IMR-90 (cell line): ENCODE data around the gene SAA4. TPM values are rescaled to one million over a fixed set of nuclear protein-coding genes. Genes with fewer than 3 reads are reported as not detected.

Source experiments
- ATAC-seq: fragments of 200-7000 bp; cut with Tn5 transposase; 2 replicates; pipeline ENCODE4 v1.9.1; 2020; ENCODE audit warnings: low read depth, mild to moderate bottlenecking, moderate library complexity
- BruUV-seq: library from RNA; stranded (reverse); fragments of 400-500 nt; replicated peaks from 2 replicates; lab custom pipeline; 2021; lab: Mats Ljungman, UMichigan
- CTCF ChIA-PET: fragments of 300-600 bp; formaldehyde crosslinking; extraction: SDS; loops from one replicate; lab custom pipeline; 2021; ENCODE audit warnings: antibody characterized with exemption; lab: Yijun Ruan, JAX
- POLR2A ChIA-PET: fragments of 300-600 bp; sonication (Branson Sonifier 250); formaldehyde crosslinking; loops from one replicate; lab custom pipeline; 2022; ENCODE audit warnings: antibody characterized with exemption; ENCODE audit not compliant: unreplicated experiment; lab: Charles Lee
- DNase-seq: peaks from one replicate; pipeline ENCODE4 v3.0.0; 2013
- H2AFZ ChIP-seq: replicated peaks from 2 replicates; pipeline ENCODE3; 2013; ENCODE audit warnings: low read length, mild to moderate bottlenecking; ENCODE audit not compliant: poor library complexity
- H2AK5ac ChIP-seq: 2 replicates; pipeline ENCODE4 v1.6.1; 2013; ENCODE audit warnings: low read depth, low read length, inconsistent platforms
- H2AK9ac ChIP-seq: replicated peaks from 2 replicates; pipeline ENCODE3; 2013; ENCODE audit warnings: mild to moderate bottlenecking, low read depth, low read length, moderate library complexity; ENCODE audit not compliant: poor library complexity
- H2BK120ac ChIP-seq: 2 replicates; pipeline ENCODE4 v1.6.1; 2013; ENCODE audit warnings: low read depth, low read length, inconsistent platforms
- H2BK15ac ChIP-seq: 3 replicates; pipeline ENCODE4 v1.6.1; 2013; ENCODE audit warnings: low read depth, low read length, inconsistent platforms
- H2BK20ac ChIP-seq: 2 replicates; pipeline ENCODE4 v1.6.1; 2013; ENCODE audit warnings: low read depth, mild to moderate bottlenecking, inconsistent platforms, low read length, moderate library complexity
- H2BK5ac ChIP-seq: 2 replicates; pipeline ENCODE4 v1.6.1; 2013; ENCODE audit warnings: mild to moderate bottlenecking, low read depth, low read length, inconsistent platforms; ENCODE audit not compliant: poor library complexity, severe bottlenecking
- H3K14ac ChIP-seq: replicated peaks from 2 replicates; pipeline ENCODE4 v1.6.1; 2013; ENCODE audit warnings: low read depth, low read length, inconsistent platforms
- H3K18ac ChIP-seq: 2 replicates; pipeline ENCODE4 v1.6.1; 2013; ENCODE audit warnings: low read depth, low read length, control low read depth
- H3K23ac ChIP-seq: 2 replicates; pipeline ENCODE4 v1.6.1; 2013; ENCODE audit warnings: low read depth, low read length, inconsistent platforms
- H3K27ac ChIP-seq: 2 replicates; pipeline ENCODE4 v1.5.1; 2013; ENCODE audit warnings: mild to moderate bottlenecking, control low read depth, low read length; ENCODE audit not compliant: insufficient read depth
- H3K27me3 ChIP-seq: 2 replicates; pipeline ENCODE4 v1.6.1; 2013; ENCODE audit warnings: low read length; ENCODE audit not compliant: control insufficient read depth, insufficient read depth
- H3K36me3 ChIP-seq: 2 replicates; pipeline ENCODE4 v1.6.1; 2013; ENCODE audit warnings: low read length, mixed read lengths; ENCODE audit not compliant: control insufficient read depth, insufficient read depth
- H3K4ac ChIP-seq: 2 replicates; pipeline ENCODE4 v1.6.1; 2013; ENCODE audit warnings: low read depth, low read length, inconsistent platforms
- H3K4me1 ChIP-seq: 2 replicates; pipeline ENCODE4 v1.6.1; 2013; ENCODE audit warnings: low read length, mixed read lengths; ENCODE audit not compliant: control insufficient read depth, insufficient read depth
- H3K4me2 ChIP-seq: 2 replicates; pipeline ENCODE4 v1.6.1; 2013; ENCODE audit warnings: low read depth, mild to moderate bottlenecking, control low read depth, low read length, moderate library complexity
- H3K4me3 ChIP-seq: 2 replicates; pipeline ENCODE4 v1.5.1; 2013; ENCODE audit warnings: low read depth, mild to moderate bottlenecking, control low read depth, low read length, moderate library complexity; ENCODE audit not compliant: insufficient read depth
- H3K56ac ChIP-seq: 2 replicates; pipeline ENCODE4 v1.6.1; 2013; ENCODE audit warnings: low read length, inconsistent platforms; ENCODE audit not compliant: insufficient read depth; ENCODE audit errors: extremely low read depth
- H3K79me1 ChIP-seq, 2 experiments: 2 replicates each; pipeline ENCODE4 v1.6.1; 2013; ENCODE audit warnings: low read length in 2 of 2, inconsistent platforms in 1 of 2, low read depth in 1 of 2
- H3K9ac ChIP-seq: 2 replicates; pipeline ENCODE4 v1.6.1; 2013; ENCODE audit warnings: low read depth, low read length, control low read depth
- H3K9me1 ChIP-seq: 2 replicates; pipeline ENCODE4 v1.6.1; 2013; ENCODE audit warnings: low read length, inconsistent platforms; ENCODE audit not compliant: insufficient read depth
- H3K9me3 ChIP-seq: 2 replicates; pipeline ENCODE4 v1.6.1; 2013; ENCODE audit warnings: low read length; ENCODE audit not compliant: control insufficient read depth, insufficient read depth
- H4K20me1 ChIP-seq: 2 replicates; pipeline ENCODE4 v1.6.1; 2013; ENCODE audit warnings: low read length, inconsistent platforms; ENCODE audit not compliant: insufficient read depth
- H4K5ac ChIP-seq: 2 replicates; pipeline ENCODE4 v1.6.1; 2013; ENCODE audit warnings: mild to moderate bottlenecking, low read depth, low read length, control low read depth
- H4K8ac ChIP-seq, 2 experiments: 2 replicates each; pipeline ENCODE4 v1.6.1; 2013; ENCODE audit warnings: low read depth in 2 of 2, low read length in 2 of 2, control low read depth in 1 of 2, inconsistent platforms in 1 of 2
- H4K91ac ChIP-seq: 2 replicates; pipeline ENCODE4 v1.6.1; 2013; ENCODE audit warnings: low read depth, low read length, inconsistent platforms; ENCODE audit not compliant: insufficient read depth
- BHLHE40 ChIP-seq: fragments of 150-350 bp; IDR thresholded peaks from 2 replicates; pipeline ENCODE4 v1.6.1; 2016; ENCODE audit warnings: mild to moderate bottlenecking, low read depth, low read length
- ELK1 ChIP-seq: fragments of 150-350 bp; IDR thresholded peaks from 2 replicates; pipeline ENCODE4 v1.6.1; 2016; ENCODE audit warnings: low read depth, mild to moderate bottlenecking, low read length, moderate library complexity, borderline replicate concordance
- FOS ChIP-seq: fragments of 150-350 bp; IDR thresholded peaks from 2 replicates; pipeline ENCODE4 v1.6.1; 2016; ENCODE audit warnings: low read depth, low read length
- MAFK ChIP-seq: IDR thresholded peaks from 2 replicates; pipeline ENCODE4 v1.6.1; 2012; ENCODE audit warnings: low read depth, low read length, improper control_type of control experiment
- MAZ ChIP-seq: IDR thresholded peaks from 2 replicates; pipeline ENCODE4 v1.6.1; 2012; ENCODE audit warnings: low read depth, mild to moderate bottlenecking, low read length, improper control_type of control experiment, moderate library complexity, borderline replicate concordance
- MXI1 ChIP-seq: IDR thresholded peaks from 2 replicates; pipeline ENCODE4 v1.6.1; 2012; ENCODE audit warnings: low read depth, mild to moderate bottlenecking, low read length, moderate library complexity, borderline replicate concordance
- NFE2L2 ChIP-seq: fragments of 150-350 bp; IDR thresholded peaks from 2 replicates; pipeline ENCODE4 v1.6.1; 2016; ENCODE audit warnings: low read depth, mild to moderate bottlenecking, low read length
- POLR2A ChIP-seq: IDR thresholded peaks from 2 replicates; pipeline ENCODE4 v1.6.1; 2012; ENCODE audit warnings: mild to moderate bottlenecking, low read depth, low read length
- RAD21 ChIP-seq: IDR thresholded peaks from 2 replicates; pipeline ENCODE4 v1.6.1; 2012; ENCODE audit warnings: low read length, improper control_type of control experiment
- RCOR1 ChIP-seq: IDR thresholded peaks from 2 replicates; pipeline ENCODE4 v1.6.1; 2012; ENCODE audit warnings: mild to moderate bottlenecking, low read length, improper control_type of control experiment; ENCODE audit not compliant: insufficient replicate concordance
- RFX5 ChIP-seq: IDR thresholded peaks from 2 replicates; pipeline ENCODE4 v1.8.0; 2012; ENCODE audit warnings: low read depth, mild to moderate bottlenecking, low read length, moderate library complexity
- SMC3 ChIP-seq: fragments of 150-350 bp; IDR thresholded peaks from 2 replicates; pipeline ENCODE4 v1.6.1; 2016; ENCODE audit warnings: low read depth, mild to moderate bottlenecking, antibody characterized with exemption, low read length, moderate library complexity
- USF2 ChIP-seq: fragments of 150-350 bp; IDR thresholded peaks from 2 replicates; pipeline ENCODE4 v1.6.1; 2017; ENCODE audit warnings: mild to moderate bottlenecking, antibody characterized with exemption, low read length, low read depth
- WGBS, 2 experiments: methylation state at CpG; one replicate each; pipeline versions ENCODE4 v1.1.5 to v1.1.7; 2013; ENCODE audit warnings: missing lambda C conversion rate in 2 of 2; ENCODE audit not compliant: insufficient read length in 1 of 2; ENCODE audit errors: extremely low coverage in 2 of 2; 5-methylcytosine and 5-hydroxymethylcytosine counted together
- dilution Hi-C: fragments of 300-500 bp; cut with HindIII; formaldehyde crosslinking; loops from one replicate; pipeline ENCODE4 v1.14.3; 2018; ENCODE audit warnings: low sequenced_read_pairs; ENCODE audit not compliant: unreplicated experiment
- in situ Hi-C: fragments of 300-500 bp; cut with MboI; formaldehyde crosslinking; loops from 3 replicates; pipeline ENCODE4 v1.14.3; 2019; ENCODE audit warnings: low sequenced_read_pairs, inconsistent platforms, mixed read lengths
- intact Hi-C: fragments of 100-400 bp; cut with micrococcal nuclease; formaldehyde crosslinking; loops from 2 replicates; pipeline ENCODE4 v1.10.0; 2022
- polyA plus RNA-seq, 3 experiments: library from polyadenylated mRNA; depleted of rRNA; stranded (reverse); fragments of >200 nt; gene quantifications; 2 replicates each; pipeline ENCODE4 v1.2.3, GENCODE V29; 2012; ENCODE audit warnings: low replicate concordance in 1 of 3
- total RNA-seq: library from RNA; depleted of rRNA; stranded (reverse); fragments of >200 nt; gene quantifications from 2 replicates; pipeline ENCODE4 v1.2.3, GENCODE V29; 2012

SAA4 gene
- total and polyA plus RNA-seq, 2 of the 4 experiments (the other 2 are of a cell fraction), result not detected

GRCh38 chr11:18222814-18223421 is 13.7 kb downstream of the SAA4 start:
- Histone ChIP-seq H4K91ac (no peak overlapping the region), H3K79me1 (no peaks in the 10 kb centered on the region), H2BK20ac (no peak overlapping the region), H2AK9ac (no peak overlapping the region), H3K9me1 (no peaks in the 10 kb centered on the region), H3K27ac (no peak overlapping the region), H3K56ac (no peak overlapping the region), H4K5ac (no peak overlapping the region), H3K4me1 (no peaks in the 10 kb centered on the region), H3K9ac (no peak overlapping the region), H4K8ac (no peak overlapping the region), H3K4me2 (no peak overlapping the region), H2AK5ac (no peak overlapping the region), H3K14ac (no peak overlapping the region), H4K20me1 (no peaks in the 10 kb centered on the region), H2BK5ac (peak overlapping the region; percentile 78), H3K23ac (no peak overlapping the region), H3K4ac (no peak overlapping the region), H3K18ac (no peak overlapping the region), H3K4me3 (no peak overlapping the region), H2AFZ (no peak overlapping the region), H3K27me3 (no peaks in the 10 kb centered on the region; the same call in 1 of the 2 replicates), H3K36me3 (no peaks in the 10 kb centered on the region), H3K9me3 (no peaks in the 10 kb centered on the region), H2BK120ac (no peak overlapping the region), H2BK15ac (no peak overlapping the region)
- ATAC-seq, result no peak
- WGBS, 2 experiments, result no CpG with 5 or more reads among the region's 3 CpGs
- intact Hi-C loops, result no loop called here
- TF ChIP-seq MXI1 (no peak), USF2 (no peak), NFE2L2 (no peak), BHLHE40 (no peak), FOS (no peak), MAZ (no peak), SMC3 (no peak), ELK1 (no peak), RCOR1 (no peak), RFX5 (no peak), RAD21 (no peak), MAFK (no peak), POLR2A (no peak)
- CTCF ChIA-PET, result interaction anchor here (1.0 kb wide), 1 partner anchor 21 kb away, joined by 3 read pairs; no protein-coding TSS in a partner anchor
- no TSS peak for BruUV-seq
- DNase-seq, result no peak
- POLR2A ChIA-PET, result no interaction called here
- dilution Hi-C loops, result no loop called here
- in situ Hi-C loops, result no loop called here
